Amniotic epithelial cell (primary cell): ENCODE data around the gene SLC25A46.
A peak's percentile ranks its signal among the peaks of the same experiment; 100 is the strongest.
"Not testable (repeated sequence)": the region's sequence is repeated elsewhere in the genome, so short reads cannot be mapped to it uniquely, and the experiment has no call there.

ENCODE experiments used
- DNase-seq: peaks from one replicate; pipeline ENCODE4 v3.0.0-alpha.2; 2010; ENCODE audit warnings: low read depth

Gene SLC25A46

GRCh38 chr5:110738812-110739651, at the start of gene SLC25A46:
SLC25A46 (plus strand) TSS chr5:110739007; CDS start chr5:110739120, 113 bp downstream.
- DNase-seq, result peak; percentile 88

GRCh38 chr5:110690587-110690986, 48.2 kb upstream of the SLC25A46 start:
- not testable (repeated sequence) for DNase-seq

- DNase-seq, result not testable (repeated sequence)
Measured at GRCh38 chr5:110692669-110693068, 46.1 kb upstream of the SLC25A46 start.

GRCh38 chr5:110702300-110702699, 36.5 kb upstream of the SLC25A46 start:
- DNase-seq, result no peak

- DNase-seq, result peak; percentile 6
Measured at GRCh38 chr5:110702704-110703103, 36.1 kb upstream of the SLC25A46 start.

- no peak for DNase-seq
Measured at GRCh38 chr5:110703481-110703880, 35.3 kb upstream of the SLC25A46 start.

- no peak for DNase-seq
Measured at GRCh38 chr5:110705349-110705748, 33.5 kb upstream of the SLC25A46 start.

GRCh38 chr5:110707260-110707844, 31.5 kb upstream of the SLC25A46 start:
- DNase-seq, result no peak

- no peak for DNase-seq
Measured at GRCh38 chr5:110716247-110717245, 22.3 kb upstream of the SLC25A46 start.

- DNase-seq, result peak; percentile 19
Measured at GRCh38 chr5:110718311-110718710, 20.5 kb upstream of the SLC25A46 start.

- peak; percentile 86 for DNase-seq
Measured at GRCh38 chr5:110726249-110727024, 12.4 kb upstream of the SLC25A46 start, which contains the start of gene TMEM232. TMEM232 (minus strand) TSS chr5:110726671; CDS start chr5:110667352, 59,319 bp downstream.

- DNase-seq, result peak; percentile 7
Measured at GRCh38 chr5:110727025-110727314, 11.8 kb upstream of the SLC25A46 start.

GRCh38 chr5:110731499-110731898, 7.3 kb upstream of the SLC25A46 start:
- DNase-seq, result not testable (repeated sequence)

- DNase-seq, result no peak
Measured at GRCh38 chr5:110734101-110734500, 4.7 kb upstream of the SLC25A46 start.

GRCh38 chr5:110735556-110735955, 3.3 kb upstream of the SLC25A46 start:
- DNase-seq, result no peak

GRCh38 chr5:110736753-110737152, 2.1 kb upstream of the SLC25A46 start:
- DNase-seq, result no peak

- DNase-seq, result no peak
Measured at GRCh38 chr5:110738503-110738811, 350 bp upstream of the SLC25A46 start.

GRCh38 chr5:110751902-110752762, 13.3 kb downstream of the SLC25A46 start:
- DNase-seq, result peak; percentile 80

GRCh38 chr5:110752953-110753352, 14.1 kb downstream of the SLC25A46 start:
- DNase-seq, result no peak

- peak; percentile 16 for DNase-seq
Measured at GRCh38 chr5:110753600-110753999, 14.8 kb downstream of the SLC25A46 start.

- no peak for DNase-seq
Measured at GRCh38 chr5:110754181-110754580, 15.4 kb downstream of the SLC25A46 start.
